ENCODE results near the gene TMPRSS11F.

Gene TMPRSS11F

GRCh38 chr4:68077737-68078136 is 51.9 kb downstream of the TMPRSS11F start:
- Histone ChIP-seq H3K9me3 (ENCODE audit: control insufficient read depth in 1 of 2, low read length in 2 of 2) (no peaks in the 10 kb centered on the region), H3K27me3 (ENCODE audit: low read depth, low read length) (no peaks in the 10 kb centered on the region), H3K4me1 (ENCODE audit: control insufficient read depth in 1 of 2, insufficient read depth in 2 of 2, low read length in 2 of 2) (no peaks in the 10 kb centered on the region), H3K27ac (ENCODE audit: low read length) (no peak overlapping the region), H3K36me3 (ENCODE audit: control insufficient read depth in 1 of 2, insufficient read depth in 2 of 2, low read length in 2 of 2) (no peaks in the 10 kb centered on the region), H3K4me3 (ENCODE audit: low read depth in 1 of 2, low read length in 2 of 2) (no peak overlapping the region)

GRCh38 chr4:68077301-68077700 is 52.4 kb downstream of the TMPRSS11F start:
- Histone ChIP-seq H3K36me3 (ENCODE audit: control insufficient read depth in 1 of 2, insufficient read depth in 2 of 2, low read length in 2 of 2) (no peaks in the 10 kb centered on the region), H3K9me3 (ENCODE audit: control insufficient read depth in 1 of 2, low read length in 2 of 2) (no peaks in the 10 kb centered on the region), H3K4me3 (ENCODE audit: low read depth in 1 of 2, low read length in 2 of 2) (no peak overlapping the region), H3K4me1 (ENCODE audit: control insufficient read depth in 1 of 2, insufficient read depth in 2 of 2, low read length in 2 of 2) (no peaks in the 10 kb centered on the region), H3K27ac (ENCODE audit: low read length) (no peak overlapping the region), H3K27me3 (ENCODE audit: low read depth, low read length) (no peaks in the 10 kb centered on the region)

- Histone ChIP-seq H3K4me3 (ENCODE audit: low read depth in 1 of 2, low read length in 2 of 2) (no peak overlapping the region), H3K4me1 (ENCODE audit: control insufficient read depth in 1 of 2, insufficient read depth in 2 of 2, low read length in 2 of 2) (no peaks in the 10 kb centered on the region), H3K27me3 (ENCODE audit: low read depth, low read length) (no peaks in the 10 kb centered on the region), H3K27ac (ENCODE audit: low read length) (no peak overlapping the region), H3K36me3 (ENCODE audit: control insufficient read depth in 1 of 2, insufficient read depth in 2 of 2, low read length in 2 of 2) (no peaks in the 10 kb centered on the region), H3K9me3 (ENCODE audit: control insufficient read depth in 1 of 2, low read length in 2 of 2) (no peaks in the 10 kb centered on the region)
Measured at GRCh38 chr4:68076194-68076593, 53.5 kb downstream of the TMPRSS11F start.

- no peaks in the 10 kb centered on the region for H3K4me1 ChIP-seq (ENCODE audit: control insufficient read depth in 1 of 2, insufficient read depth in 2 of 2, low read length in 2 of 2)
- H3K9me3 ChIP-seq (ENCODE audit: control insufficient read depth in 1 of 2, low read length in 2 of 2): no peaks in the 10 kb centered on the region
- H3K27ac ChIP-seq (ENCODE audit: low read length): no peak overlapping the region
- no peaks in the 10 kb centered on the region for H3K36me3 ChIP-seq (ENCODE audit: control insufficient read depth in 1 of 2, insufficient read depth in 2 of 2, low read length in 2 of 2)
- no peak overlapping the region for H3K4me3 ChIP-seq (ENCODE audit: low read depth in 1 of 2, low read length in 2 of 2)
- H3K27me3 ChIP-seq (ENCODE audit: low read depth, low read length): no peaks in the 10 kb centered on the region
Measured at GRCh38 chr4:68074397-68074796, 55.3 kb downstream of the TMPRSS11F start.

GRCh38 chr4:68070302-68070701 is 59.4 kb downstream of the TMPRSS11F start:
- Histone ChIP-seq H3K4me3 (ENCODE audit: low read depth in 1 of 2, low read length in 2 of 2) (no peak overlapping the region), H3K27ac (ENCODE audit: low read length) (no peak overlapping the region), H3K27me3 (ENCODE audit: low read depth, low read length) (no peaks in the 10 kb centered on the region), H3K4me1 (ENCODE audit: control insufficient read depth in 1 of 2, insufficient read depth in 2 of 2, low read length in 2 of 2) (no peaks in the 10 kb centered on the region), H3K9me3 (ENCODE audit: control insufficient read depth in 1 of 2, low read length in 2 of 2) (no peaks in the 10 kb centered on the region), H3K36me3 (ENCODE audit: control insufficient read depth in 1 of 2, insufficient read depth in 2 of 2, low read length in 2 of 2) (no peaks in the 10 kb centered on the region)

GRCh38 chr4:68062501-68062900 is 67.2 kb downstream of the TMPRSS11F start:
- Histone ChIP-seq H3K4me3 (ENCODE audit: low read depth in 1 of 2, low read length in 2 of 2) (no peak overlapping the region), H3K27ac (ENCODE audit: low read length) (no peak overlapping the region), H3K27me3 (ENCODE audit: low read depth, low read length) (no peaks in the 10 kb centered on the region), H3K9me3 (ENCODE audit: control insufficient read depth in 1 of 2, low read length in 2 of 2) (no peaks in the 10 kb centered on the region), H3K36me3 (ENCODE audit: control insufficient read depth in 1 of 2, insufficient read depth in 2 of 2, low read length in 2 of 2) (no peaks in the 10 kb centered on the region), H3K4me1 (ENCODE audit: control insufficient read depth in 1 of 2, insufficient read depth in 2 of 2, low read length in 2 of 2) (no peaks in the 10 kb centered on the region)

- H3K27me3 ChIP-seq (ENCODE audit: low read depth, low read length): no peaks in the 10 kb centered on the region
- no peak overlapping the region for H3K4me3 ChIP-seq (ENCODE audit: low read depth in 1 of 2, low read length in 2 of 2)
- H3K27ac ChIP-seq (ENCODE audit: low read length): no peak overlapping the region
- peaks cover 0 to 5% of the 10 kb centered on the region in 2 donors for H3K9me3 ChIP-seq (ENCODE audit: control insufficient read depth in 1 of 2, low read length in 2 of 2)
- H3K4me1 ChIP-seq (ENCODE audit: control insufficient read depth in 1 of 2, insufficient read depth in 2 of 2, low read length in 2 of 2): no peaks in the 10 kb centered on the region
- H3K36me3 ChIP-seq (ENCODE audit: control insufficient read depth in 1 of 2, insufficient read depth in 2 of 2, low read length in 2 of 2): no peaks in the 10 kb centered on the region
Measured at GRCh38 chr4:68038272-68038671, 91.4 kb downstream of the TMPRSS11F start.

GRCh38 chr4:68021185-68021584 is 108.5 kb downstream of the TMPRSS11F start:
- no peaks in the 10 kb centered on the region for H3K27me3 ChIP-seq (ENCODE audit: low read depth, low read length)
- no peaks in the 10 kb centered on the region for H3K4me1 ChIP-seq (ENCODE audit: control insufficient read depth in 1 of 2, insufficient read depth in 2 of 2, low read length in 2 of 2)
- H3K4me3 ChIP-seq (ENCODE audit: low read depth in 1 of 2, low read length in 2 of 2): no peak overlapping the region
- H3K9me3 ChIP-seq (ENCODE audit: control insufficient read depth in 1 of 2, low read length in 2 of 2): no peaks in the 10 kb centered on the region
- no peak overlapping the region for H3K27ac ChIP-seq (ENCODE audit: low read length)
- no peaks in the 10 kb centered on the region for H3K36me3 ChIP-seq (ENCODE audit: control insufficient read depth in 1 of 2, insufficient read depth in 2 of 2, low read length in 2 of 2)

- no peaks in the 10 kb centered on the region for H3K36me3 ChIP-seq (ENCODE audit: control insufficient read depth in 1 of 2, insufficient read depth in 2 of 2, low read length in 2 of 2)
- no peaks in the 10 kb centered on the region for H3K27me3 ChIP-seq (ENCODE audit: low read depth, low read length)
- no peaks in the 10 kb centered on the region for H3K4me1 ChIP-seq (ENCODE audit: control insufficient read depth in 1 of 2, insufficient read depth in 2 of 2, low read length in 2 of 2)
- no peaks in the 10 kb centered on the region for H3K9me3 ChIP-seq (ENCODE audit: control insufficient read depth in 1 of 2, low read length in 2 of 2)
- no peak overlapping the region for H3K27ac ChIP-seq (ENCODE audit: low read length)
- H3K4me3 ChIP-seq (ENCODE audit: low read depth in 1 of 2, low read length in 2 of 2): no peak overlapping the region
Measured at GRCh38 chr4:68011684-68012083, 118.0 kb downstream of the TMPRSS11F start.

Data from muscle layer of duodenum (tissue), 2 donors.